Osteocyte (in vitro differentiated cells): ENCODE measurements around the gene NDUFB2. TPM values are rescaled to one million over a fixed set of nuclear protein-coding genes. Genes with fewer than 3 reads are reported as not detected.

ENCODE experiments used
- DNase-seq: peaks from one replicate; pipeline ENCODE4 v3.0.0; 2021; ENCODE audit warnings: mixed read lengths; ENCODE audit not compliant: unreplicated experiment; ENCODE audit errors: extremely low spot score
- H3K27ac Mint-ChIP-seq: one replicate; pipeline ENCODE4 v1.8.0; 2021; ENCODE audit warnings: mild to moderate bottlenecking, mixed read lengths; ENCODE audit not compliant: unreplicated experiment
- H3K27me3 Mint-ChIP-seq: one replicate; pipeline ENCODE4 v1.8.0; 2021; ENCODE audit warnings: mixed read lengths; ENCODE audit not compliant: unreplicated experiment
- H3K36me3 Mint-ChIP-seq: one replicate; pipeline ENCODE4 v1.8.0; 2021; ENCODE audit warnings: mixed read lengths; ENCODE audit not compliant: unreplicated experiment
- H3K4me1 Mint-ChIP-seq: one replicate; pipeline ENCODE4 v1.8.0; 2021; ENCODE audit warnings: mixed read lengths; ENCODE audit not compliant: unreplicated experiment
- H3K4me3 Mint-ChIP-seq: one replicate; pipeline ENCODE4 v1.8.0; 2021; ENCODE audit warnings: mild to moderate bottlenecking, moderate library complexity, mixed read lengths; ENCODE audit not compliant: unreplicated experiment
- H3K9me3 Mint-ChIP-seq: one replicate; pipeline ENCODE4 v1.8.0; 2021; ENCODE audit warnings: mixed read lengths; ENCODE audit not compliant: unreplicated experiment
- total RNA-seq: library from RNA; stranded (reverse); gene quantifications from 2 replicates; pipeline ENCODE4 v1.2.1, GENCODE V29; 2021
- TF ChIP-seq, protein P1 (sequence below): fragments of 200-600 bp; sonication (generic); IDR thresholded peaks from 2 replicates; pipeline ENCODE4 v1.5.0; 2021; ENCODE audit warnings: antibody characterized with exemption, mild to moderate bottlenecking, moderate library complexity

NDUFB2 gene
- total RNA-seq, 1 donor from 2014 or later, result 184 TPM

DNA sequence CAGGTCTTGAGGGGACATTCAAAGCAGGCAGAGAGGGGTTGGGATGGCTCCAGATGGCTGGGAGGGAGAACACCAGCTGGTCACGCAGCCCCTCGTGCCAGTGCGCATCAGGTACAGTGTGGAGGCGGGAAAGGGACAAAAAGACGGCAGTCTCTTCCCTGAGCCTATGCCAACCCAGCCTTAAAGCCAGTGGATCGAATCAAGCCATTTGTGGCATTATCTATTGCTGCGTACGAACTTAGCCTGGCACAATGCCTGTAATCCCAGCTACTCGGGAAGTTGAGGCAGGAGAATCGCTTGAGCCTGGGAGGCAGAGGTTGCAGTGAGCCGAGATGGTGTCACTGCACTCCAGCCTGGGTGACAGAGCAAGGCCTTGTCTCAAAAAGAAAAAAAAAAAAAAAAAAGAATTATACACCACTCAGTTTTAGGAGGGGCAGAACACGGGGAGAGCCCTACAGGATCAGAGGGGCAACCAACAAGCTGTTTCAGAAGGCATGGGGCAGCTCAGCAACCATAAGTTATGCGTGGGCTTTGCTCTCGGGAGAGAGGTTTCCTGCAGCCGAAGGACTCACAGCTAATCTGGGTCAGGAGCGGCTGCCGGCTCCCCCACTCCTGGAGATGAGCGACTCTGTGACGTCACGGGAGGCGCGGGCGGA, 356 bp upstream of the NDUFB2 start:
- Mint-ChIP-seq H3K4me1 (peaks cover 24% of the 10 kb centered on the region), H3K4me3 (peak overlapping the region; percentile 99), H3K27me3 (no peaks in the 10 kb centered on the region), H3K9me3 (no peaks in the 10 kb centered on the region), H3K36me3 (peaks cover 7% of the 10 kb centered on the region), H3K27ac (peak overlapping the region; percentile 99)
- peak; percentile 53 for DNase-seq
- TF ChIP-seq, protein P1, sequence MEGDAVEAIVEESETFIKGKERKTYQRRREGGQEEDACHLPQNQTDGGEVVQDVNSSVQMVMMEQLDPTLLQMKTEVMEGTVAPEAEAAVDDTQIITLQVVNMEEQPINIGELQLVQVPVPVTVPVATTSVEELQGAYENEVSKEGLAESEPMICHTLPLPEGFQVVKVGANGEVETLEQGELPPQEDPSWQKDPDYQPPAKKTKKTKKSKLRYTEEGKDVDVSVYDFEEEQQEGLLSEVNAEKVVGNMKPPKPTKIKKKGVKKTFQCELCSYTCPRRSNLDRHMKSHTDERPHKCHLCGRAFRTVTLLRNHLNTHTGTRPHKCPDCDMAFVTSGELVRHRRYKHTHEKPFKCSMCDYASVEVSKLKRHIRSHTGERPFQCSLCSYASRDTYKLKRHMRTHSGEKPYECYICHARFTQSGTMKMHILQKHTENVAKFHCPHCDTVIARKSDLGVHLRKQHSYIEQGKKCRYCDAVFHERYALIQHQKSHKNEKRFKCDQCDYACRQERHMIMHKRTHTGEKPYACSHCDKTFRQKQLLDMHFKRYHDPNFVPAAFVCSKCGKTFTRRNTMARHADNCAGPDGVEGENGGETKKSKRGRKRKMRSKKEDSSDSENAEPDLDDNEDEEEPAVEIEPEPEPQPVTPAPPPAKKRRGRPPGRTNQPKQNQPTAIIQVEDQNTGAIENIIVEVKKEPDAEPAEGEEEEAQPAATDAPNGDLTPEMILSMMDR, result no peak

DNA sequence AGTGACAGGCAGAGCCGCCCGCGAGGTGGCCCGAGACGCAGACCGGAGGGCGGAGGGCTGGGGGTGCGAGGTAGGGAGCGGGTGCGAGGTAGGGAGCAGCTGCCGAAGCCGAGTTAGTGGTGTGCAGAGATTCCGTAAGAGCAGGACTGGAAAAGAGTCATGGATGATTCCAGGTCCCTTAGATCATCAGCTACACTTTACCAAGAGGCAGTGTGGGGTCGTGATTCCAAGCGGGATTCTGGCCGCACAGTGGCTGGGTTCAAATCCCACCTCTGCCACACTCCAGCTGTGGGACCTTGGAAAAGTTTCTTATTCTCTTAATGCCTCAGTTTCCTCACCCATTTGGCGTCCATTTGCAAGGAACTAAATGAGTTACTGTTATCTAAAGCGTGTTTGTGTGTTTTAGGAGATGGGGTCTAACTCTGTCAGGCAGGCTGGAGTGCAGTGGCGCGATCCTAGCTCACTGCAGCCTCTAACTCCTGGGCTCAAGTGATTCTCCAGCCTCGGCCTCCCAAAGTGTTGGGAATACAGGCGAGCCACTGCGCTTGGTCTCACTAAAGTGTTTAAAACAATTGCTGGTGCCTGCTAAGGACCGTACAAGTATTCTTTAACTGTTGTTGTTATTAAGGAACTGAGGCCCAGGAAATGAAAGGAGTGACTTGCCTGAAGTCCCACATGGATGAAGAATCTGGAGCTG, 1.1 kb downstream of the NDUFB2 start:
- no peaks in the 10 kb centered on the region for H3K27me3 Mint-ChIP-seq
- H3K9me3 Mint-ChIP-seq, result no peaks in the 10 kb centered on the region
- H3K27ac Mint-ChIP-seq, result peak overlapping the region; percentile 99
- DNase-seq, result peak; percentile 53
- peaks cover under 1% of the 10 kb centered on the region for H3K36me3 Mint-ChIP-seq
- peak overlapping the region; percentile 99 for H3K4me3 Mint-ChIP-seq
- TF ChIP-seq, protein P1, result no peak
- H3K4me1 Mint-ChIP-seq, result peaks cover 24% of the 10 kb centered on the region

DNA sequence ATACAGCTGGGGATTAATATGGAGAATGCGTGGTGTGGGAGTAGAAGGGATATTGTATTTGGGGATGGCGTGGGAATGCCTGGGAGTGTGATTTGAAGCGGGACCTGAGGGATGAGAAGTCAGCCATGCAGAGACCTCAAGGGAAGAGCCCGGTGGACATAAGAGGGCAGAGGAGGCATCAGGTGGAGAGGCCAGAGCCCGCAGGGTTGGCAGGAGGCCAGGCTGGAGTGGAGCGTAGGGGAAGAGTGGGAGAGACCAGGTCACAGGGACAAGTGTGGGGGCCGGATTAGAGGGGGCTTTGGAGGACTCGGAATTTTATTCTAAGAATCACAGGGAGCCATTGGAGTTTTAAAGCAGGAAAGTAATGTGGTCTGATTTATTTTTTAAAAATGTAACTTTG, 2.0 kb downstream of the NDUFB2 start:
- peaks cover 8% of the 10 kb centered on the region for H3K36me3 Mint-ChIP-seq
- no peaks in the 10 kb centered on the region for H3K9me3 Mint-ChIP-seq
- no peaks in the 10 kb centered on the region for H3K27me3 Mint-ChIP-seq
- peak; percentile 70 for DNase-seq
- peak overlapping the region; percentile 99 for H3K27ac Mint-ChIP-seq
- TF ChIP-seq, protein P1, result no peak
- H3K4me3 Mint-ChIP-seq, result peak overlapping the region; percentile 99
- peaks cover 24% of the 10 kb centered on the region for H3K4me1 Mint-ChIP-seq

DNA sequence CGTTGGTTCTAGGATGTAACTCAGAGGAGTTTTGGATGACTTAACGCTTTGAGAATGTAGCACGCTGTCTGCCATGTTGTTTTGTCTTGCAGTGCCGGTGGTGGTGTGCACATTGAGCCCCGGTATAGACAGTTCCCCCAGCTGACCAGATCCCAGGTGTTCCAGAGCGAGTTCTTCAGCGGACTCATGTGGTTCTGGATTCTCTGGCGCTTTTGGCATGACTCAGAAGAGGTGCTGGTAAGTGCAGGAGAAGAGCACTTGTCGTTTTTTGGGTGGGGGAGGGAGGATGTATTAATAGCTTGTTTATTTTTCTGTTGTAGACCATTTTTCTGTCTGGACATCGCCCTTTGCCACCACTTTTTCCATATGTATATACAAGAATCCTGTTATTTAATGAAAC, 6.3 kb downstream of the NDUFB2 start:
- H3K27me3 Mint-ChIP-seq, result no peaks in the 10 kb centered on the region
- H3K4me1 Mint-ChIP-seq, result peaks cover 13% of the 10 kb centered on the region
- DNase-seq, result no peak
- TF ChIP-seq, protein P1, result no peak
- H3K36me3 Mint-ChIP-seq, result peaks cover 29% of the 10 kb centered on the region
- H3K27ac Mint-ChIP-seq, result no peak overlapping the region
- no peak overlapping the region for H3K4me3 Mint-ChIP-seq
- H3K9me3 Mint-ChIP-seq, result no peaks in the 10 kb centered on the region

DNA sequence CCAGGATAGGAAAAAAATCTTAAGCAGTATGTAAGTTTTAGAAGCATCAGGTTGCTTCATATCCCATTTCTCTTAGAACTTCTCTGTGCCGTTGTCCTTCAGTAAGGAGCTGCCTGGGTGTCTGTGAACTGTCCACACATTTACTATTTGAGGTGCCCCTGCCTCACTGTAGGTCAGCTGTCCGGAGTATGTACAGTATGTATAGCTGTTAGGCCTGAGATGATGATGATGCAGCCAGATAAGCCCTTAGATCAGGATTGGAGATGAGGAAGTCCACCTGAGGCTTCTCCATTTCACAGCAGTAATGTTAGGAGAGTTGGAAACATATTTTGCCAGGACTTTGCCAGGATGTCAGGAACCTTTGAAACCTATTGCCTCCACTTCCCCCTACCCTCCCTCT, 7.7 kb downstream of the NDUFB2 start:
- H3K36me3 Mint-ChIP-seq, result peaks cover 33% of the 10 kb centered on the region
- no peaks in the 10 kb centered on the region for H3K9me3 Mint-ChIP-seq
- TF ChIP-seq, protein P1, result no peak
- no peaks in the 10 kb centered on the region for H3K27me3 Mint-ChIP-seq
- no peak overlapping the region for H3K4me3 Mint-ChIP-seq
- peak; percentile 21 for DNase-seq
- H3K27ac Mint-ChIP-seq, result no peak overlapping the region
- peaks cover 3% of the 10 kb centered on the region for H3K4me1 Mint-ChIP-seq
